SK-N-SH (cell line): ENCODE results near the gene BRI3.

Experiments
- CHD2 ChIP-seq: fragments of 150-350 bp; IDR thresholded peaks from 2 replicates; pipeline ENCODE4 v1.6.1; 2018; ENCODE audit warnings: low read length; ENCODE audit not compliant: partially characterized antibody
- FOSL2 ChIP-seq: IDR thresholded peaks from 2 replicates; pipeline ENCODE4 v1.4.0; 2012; ENCODE audit warnings: low read depth, mild to moderate bottlenecking, moderate library complexity, borderline replicate concordance
- POLR2AphosphoS5 ChIP-seq: IDR thresholded peaks from 2 replicates; pipeline ENCODE4 v1.6.1; 2012; ENCODE audit warnings: low read depth, low read length
- TF ChIP-seq, protein P1 (sequence below): fragments of 200-600 bp; sonication (generic); IDR thresholded peaks from 2 replicates; pipeline ENCODE4 v1.6.1; 2017; ENCODE audit warnings: antibody characterized with exemption, mild to moderate bottlenecking, moderate library complexity
- TF ChIP-seq, protein P2 (sequence below): fragments of 150-350 bp; IDR thresholded peaks from 2 replicates; pipeline ENCODE4 v1.6.1; 2017; ENCODE audit warnings: antibody characterized with exemption, low read length, low read depth, borderline replicate concordance

DNA sequence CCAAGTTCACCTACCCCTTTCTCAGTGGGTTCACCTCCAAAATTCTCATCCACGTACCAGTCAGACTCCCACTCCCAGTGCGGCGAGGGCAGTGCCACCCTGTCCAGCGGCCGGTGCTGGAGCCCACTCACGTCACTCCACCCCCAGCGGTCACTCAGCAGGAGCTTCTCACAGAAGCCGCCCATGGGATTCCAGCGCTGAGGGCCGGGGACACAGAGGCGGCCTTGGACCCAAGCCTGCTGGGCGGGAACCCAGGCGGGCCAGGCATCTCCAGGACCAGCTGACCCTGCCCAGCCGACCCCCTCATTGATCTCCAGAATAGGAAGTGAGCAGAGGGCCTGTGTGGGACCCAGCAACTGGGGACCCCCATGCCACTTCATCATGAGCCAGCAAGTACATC lies 36.6 kb upstream of the BRI3 start:
- TF ChIP-seq, protein P1, sequence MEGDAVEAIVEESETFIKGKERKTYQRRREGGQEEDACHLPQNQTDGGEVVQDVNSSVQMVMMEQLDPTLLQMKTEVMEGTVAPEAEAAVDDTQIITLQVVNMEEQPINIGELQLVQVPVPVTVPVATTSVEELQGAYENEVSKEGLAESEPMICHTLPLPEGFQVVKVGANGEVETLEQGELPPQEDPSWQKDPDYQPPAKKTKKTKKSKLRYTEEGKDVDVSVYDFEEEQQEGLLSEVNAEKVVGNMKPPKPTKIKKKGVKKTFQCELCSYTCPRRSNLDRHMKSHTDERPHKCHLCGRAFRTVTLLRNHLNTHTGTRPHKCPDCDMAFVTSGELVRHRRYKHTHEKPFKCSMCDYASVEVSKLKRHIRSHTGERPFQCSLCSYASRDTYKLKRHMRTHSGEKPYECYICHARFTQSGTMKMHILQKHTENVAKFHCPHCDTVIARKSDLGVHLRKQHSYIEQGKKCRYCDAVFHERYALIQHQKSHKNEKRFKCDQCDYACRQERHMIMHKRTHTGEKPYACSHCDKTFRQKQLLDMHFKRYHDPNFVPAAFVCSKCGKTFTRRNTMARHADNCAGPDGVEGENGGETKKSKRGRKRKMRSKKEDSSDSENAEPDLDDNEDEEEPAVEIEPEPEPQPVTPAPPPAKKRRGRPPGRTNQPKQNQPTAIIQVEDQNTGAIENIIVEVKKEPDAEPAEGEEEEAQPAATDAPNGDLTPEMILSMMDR: no peak
- TF ChIP-seq FOSL2 (no peak), POLR2AphosphoS5 (no peak), CHD2 (no peak)
- TF ChIP-seq, protein P2, sequence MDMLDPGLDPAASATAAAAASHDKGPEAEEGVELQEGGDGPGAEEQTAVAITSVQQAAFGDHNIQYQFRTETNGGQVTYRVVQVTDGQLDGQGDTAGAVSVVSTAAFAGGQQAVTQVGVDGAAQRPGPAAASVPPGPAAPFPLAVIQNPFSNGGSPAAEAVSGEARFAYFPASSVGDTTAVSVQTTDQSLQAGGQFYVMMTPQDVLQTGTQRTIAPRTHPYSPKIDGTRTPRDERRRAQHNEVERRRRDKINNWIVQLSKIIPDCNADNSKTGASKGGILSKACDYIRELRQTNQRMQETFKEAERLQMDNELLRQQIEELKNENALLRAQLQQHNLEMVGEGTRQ: no peak
